Fibroblast of lung (primary cell): ENCODE measurements around the gene CAP1. TPM values are rescaled to one million over a fixed set of nuclear protein-coding genes. Genes with fewer than 3 reads are reported as not detected.
"Not testable (repeated sequence)": the region's sequence is repeated elsewhere in the genome, so short reads cannot be mapped to it uniquely, and the experiment has no call there.

Experiments
- DNase-seq, 2 donors: peaks; one replicate each; pipeline versions ENCODE4 v3.0.0 to v3.0.0-alpha.2; 2010; ENCODE audit warnings: low read depth in 2 of 2
- H2AFZ ChIP-seq: 2 replicates; pipeline ENCODE4 v1.5.1; 2012; ENCODE audit warnings: low read length, control low read depth, inconsistent platforms
- H3K27ac ChIP-seq: 2 replicates; pipeline ENCODE4 v1.5.1; 2011; ENCODE audit warnings: low read length, control low read depth; ENCODE audit not compliant: insufficient read depth
- H3K27me3 ChIP-seq: 2 replicates; pipeline ENCODE4 v1.5.1; 2011; ENCODE audit warnings: mild to moderate bottlenecking, low read length; ENCODE audit not compliant: control insufficient read depth, insufficient read depth
- H3K36me3 ChIP-seq: 2 replicates; pipeline ENCODE4 v1.5.1; 2011; ENCODE audit warnings: low read length; ENCODE audit not compliant: control insufficient read depth, insufficient read depth
- H3K4me1 ChIP-seq: 2 replicates; pipeline ENCODE4 v1.5.1; 2011; ENCODE audit warnings: low read length; ENCODE audit not compliant: control insufficient read depth, insufficient read depth; ENCODE audit errors: extremely low read depth
- H3K4me2 ChIP-seq: 2 replicates; pipeline ENCODE4 v1.5.1; 2011; ENCODE audit warnings: low read length, control low read depth; ENCODE audit not compliant: insufficient read depth; ENCODE audit errors: extremely low read depth
- H3K4me3 ChIP-seq, 4 experiments: fragments of 200-600 bp in 1 of 4; sonication (generic) in 1 of 4; replicated peaks in 1 of 4; 2 replicates each; pipeline ENCODE4 v1.5.1; 2011 to 2016; ENCODE audit warnings: low read length in 4 of 4, low read depth in 3 of 4, mild to moderate bottlenecking in 3 of 4, control low read depth in 2 of 4, inconsistent platforms in 1 of 4, mixed read lengths in 1 of 4; ENCODE audit not compliant: insufficient read depth in 1 of 4; ENCODE audit errors: control extremely low read depth in 1 of 4
- H3K79me2 ChIP-seq: 2 replicates; pipeline ENCODE4 v1.5.1; 2012; ENCODE audit warnings: mild to moderate bottlenecking, low read length, inconsistent platforms; ENCODE audit not compliant: control insufficient read depth, insufficient read depth
- H3K9ac ChIP-seq: 2 replicates; pipeline ENCODE4 v1.5.1; 2011; ENCODE audit warnings: mild to moderate bottlenecking, low read length, control low read depth; ENCODE audit not compliant: insufficient read depth
- H3K9me3 ChIP-seq: 2 replicates; pipeline ENCODE4 v1.5.1; 2012; ENCODE audit warnings: low read depth, low read length; ENCODE audit not compliant: control insufficient read depth, insufficient read depth
- H4K20me1 ChIP-seq: 2 replicates; pipeline ENCODE4 v1.5.1; 2011; ENCODE audit warnings: low read length; ENCODE audit not compliant: control insufficient read depth, insufficient read depth; ENCODE audit errors: extremely low read depth
- CTCF ChIP-seq, 2 donors: IDR thresholded peaks in 1 of 2; conservative IDR thresholded peaks in 1 of 2; 1 replicate in 1 of 2; 2 replicates in 1 of 2; pipeline ENCODE4 v1.5.1; 2011 to 2012; ENCODE audit warnings: low read length in 2 of 2, control low read depth in 1 of 2, inconsistent platforms in 1 of 2, low read depth in 1 of 2, mild to moderate bottlenecking in 1 of 2
- EZH2 ChIP-seq: IDR thresholded peaks from 2 replicates; pipeline ENCODE4 v1.5.1; 2012; ENCODE audit warnings: low read length, control low read depth, mild to moderate bottlenecking; ENCODE audit errors: missing control alignments
- polyA plus RNA-seq, 2 donors: library from polyadenylated mRNA; depleted of rRNA in 1 of 2; stranded (reverse) in 1 of 2; unstranded in 1 of 2; fragments of >200 nt; gene quantifications; 2 replicates each; pipeline ENCODE4 v1.2.1, GENCODE V29; 2011 to 2012; ENCODE audit warnings: missing spikeins in 1 of 2
- total RNA-seq: library from RNA; depleted of rRNA; stranded (reverse); fragments of >200 nt; gene quantifications from 2 replicates; pipeline ENCODE4 v1.2.1, GENCODE V29; 2014

CAP1 gene
- total and polyA plus RNA-seq, 2 donors (not counting 1 experiment from before 2014, with no cell fraction given): 352 to 836 TPM

GRCh38 chr1:40003156-40004093 is 37.1 kb upstream of the CAP1 start:
- Histone ChIP-seq H3K79me2 (no peaks in the 10 kb centered on the region), H3K27me3 (peaks cover 3% of the 10 kb centered on the region), H3K4me1 (no peaks in the 10 kb centered on the region), H2AFZ (no peak overlapping the region), H4K20me1 (no peaks in the 10 kb centered on the region), H3K27ac (no peak overlapping the region), H3K9ac (no peak overlapping the region), H3K4me3 (no peak overlapping the region), H3K9me3 (no peaks in the 10 kb centered on the region), H3K36me3 (no peaks in the 10 kb centered on the region), H3K4me2 (no peak overlapping the region)
- DNase-seq: no peak
- TF ChIP-seq CTCF (conservative IDR thresholded peaks at IDR 0.05 in 1 of 2, IDR thresholded peaks at IDR 0.05 in 1 of 2; ENCODE audit: low read depth in 1 of 2, low read length in 2 of 2) (no peak), EZH2 (no peak)

GRCh38 chr1:40004857-40005256 is 35.7 kb upstream of the CAP1 start:
- Histone ChIP-seq H3K79me2 (no peaks in the 10 kb centered on the region), H3K4me1 (no peaks in the 10 kb centered on the region), H3K27me3 (peaks cover 3% of the 10 kb centered on the region), H2AFZ (no peak overlapping the region), H3K9ac (no peak overlapping the region), H3K27ac (no peak overlapping the region), H3K36me3 (no peaks in the 10 kb centered on the region), H3K4me2 (no peak overlapping the region), H4K20me1 (no peaks in the 10 kb centered on the region), H3K9me3 (no peaks in the 10 kb centered on the region), H3K4me3 (no peak overlapping the region)
- DNase-seq: no peak
- TF ChIP-seq EZH2 (no peak), CTCF (conservative IDR thresholded peaks at IDR 0.05 in 1 of 2, IDR thresholded peaks at IDR 0.05 in 1 of 2; ENCODE audit: low read depth in 1 of 2, low read length in 2 of 2) (no peak)

- DNase-seq, H4K20me1 ChIP-seq: not testable (repeated sequence)
These were observed 33.0 kb upstream of the CAP1 start for GRCh38 chr1:40007481-40008034.

More at GRCh38 chr1:40007481-40008034, 33.0 kb upstream of the CAP1 start:
- H3K79me2 ChIP-seq, H3K36me3 ChIP-seq, H3K9ac ChIP-seq, H3K9me3 ChIP-seq, H3K4me3 ChIP-seq, H3K27me3 ChIP-seq, H2AFZ ChIP-seq, H3K4me1 ChIP-seq, H3K4me2 ChIP-seq, H3K27ac ChIP-seq: not testable (repeated sequence)
